Adipose tissue (tissue), 3 donors: ENCODE measurements around the gene JAKMIP1. TPM values are rescaled to one million over a fixed set of nuclear protein-coding genes. Genes with fewer than 3 reads are reported as not detected.

Source experiments
- H3K27ac ChIP-seq: one replicate; pipeline ENCODE4 v1.5.1; 2013; ENCODE audit warnings: low read depth, low read length
- WGBS, 3 donors: extraction: QIAGEN DNeasy Blood & Tissue Kit; methylation state at CpG; one replicate each; pipeline ENCODE4 v1.1.7; 2013; 5-methylcytosine and 5-hydroxymethylcytosine counted together
- polyA plus RNA-seq, 3 donors: library from polyadenylated mRNA; stranded (reverse); fragments of 200-250 nt; gene quantifications; one replicate each; pipeline ENCODE4 v1.2.3, GENCODE V29; 2013
- donor health status: healthy with polysubstance abuse.
- donor health status: Bipolar disorder and iron deficiency.
- donor health status: healthy.

JAKMIP1 gene
- polyA plus RNA-seq, 3 donors, result 0.18 to 0.53 (median 0.22) TPM

GRCh38 chr4:6065934-6066590, 134.3 kb downstream of the JAKMIP1 start:
- H3K27ac ChIP-seq, result no peak overlapping the region
- WGBS, 3 donors, result 62 to 72% (median 68%) methylated on average over 10 of the region's 10 CpGs

- 88 to 92% (median 89%) methylated on average over 5 of the region's 5 CpGs for WGBS, 3 donors
- H3K27ac ChIP-seq, result no peak overlapping the region
These were observed 135.2 kb downstream of the JAKMIP1 start for GRCh38 chr4:6065166-6065565.

GRCh38 chr4:6064383-6064782, 136.0 kb downstream of the JAKMIP1 start:
- 64 to 77% (median 73%) methylated on average over 7 of the region's 7 CpGs for WGBS, 3 donors
- H3K27ac ChIP-seq, result no peak overlapping the region

GRCh38 chr4:6063684-6064083, 136.7 kb downstream of the JAKMIP1 start:
- 85 to 93% (median 91%) methylated on average over 10 of the region's 10 CpGs for WGBS, 3 donors
- H3K27ac ChIP-seq, result no peak overlapping the region

- 84 to 94% (median 89%) methylated on average over 12 of the region's 12 CpGs for WGBS, 3 donors
- no peak overlapping the region for H3K27ac ChIP-seq
These were observed 138.2 kb downstream of the JAKMIP1 start for GRCh38 chr4:6062133-6062532.

- WGBS, 3 donors, result 83 to 94% (median 91%) methylated on average over 7 of the region's 7 CpGs
- H3K27ac ChIP-seq, result no peak overlapping the region
These were observed 141.0 kb downstream of the JAKMIP1 start for GRCh38 chr4:6059375-6059805.

GRCh38 chr4:6058531-6059374, 141.6 kb downstream of the JAKMIP1 start:
- no peak overlapping the region for H3K27ac ChIP-seq
- 86 to 95% (median 93%) methylated on average over 12 of the region's 12 CpGs for WGBS, 3 donors

- whole genome bisulfite sequencing, 3 donors, result 82 to 89% (median 83%) methylated on average over 15 of the region's 15 CpGs
- H3K27ac ChIP-seq, result no peak overlapping the region
These were observed 143.2 kb downstream of the JAKMIP1 start for GRCh38 chr4:6056976-6057766.

GRCh38 chr4:6055436-6055835, 144.9 kb downstream of the JAKMIP1 start:
- H3K27ac ChIP-seq, result no peak overlapping the region
- 72 to 80% (median 79%) methylated on average over 4 of the region's 4 CpGs for WGBS, 3 donors

GRCh38 chr4:6055030-6055429, 145.3 kb downstream of the JAKMIP1 start:
- WGBS, 3 donors, result 85 to 93% (median 90%) methylated on average over 4 of the region's 4 CpGs
- no peak overlapping the region for H3K27ac ChIP-seq

- H3K27ac ChIP-seq, result no peak overlapping the region
- 61 to 74% (median 64%) methylated on average over 16 of the region's 16 CpGs for WGBS, 3 donors
These were observed 146.0 kb downstream of the JAKMIP1 start for GRCh38 chr4:6054162-6054922.

GRCh38 chr4:6052679-6053078, 147.7 kb downstream of the JAKMIP1 start:
- no peak overlapping the region for H3K27ac ChIP-seq
- 60 to 78% (median 71%) methylated on average over 6 of the region's 6 CpGs for WGBS, 3 donors

- 37 to 66% (median 58%) methylated on average over 17 of the region's 17 CpGs for WGBS, 3 donors
- H3K27ac ChIP-seq, result no peak overlapping the region
These were observed 149.8 kb downstream of the JAKMIP1 start for GRCh38 chr4:6050551-6050950.

GRCh38 chr4:6049985-6050384, 150.4 kb downstream of the JAKMIP1 start:
- WGBS, 3 donors, result 77 to 87% (median 79%) methylated on average over 8 of the region's 8 CpGs
- H3K27ac ChIP-seq, result no peak overlapping the region

- WGBS, 3 donors, result 81 to 91% (median 91%) methylated on average over 12 of the region's 12 CpGs
- H3K27ac ChIP-seq, result no peak overlapping the region
These were observed 151.1 kb downstream of the JAKMIP1 start for GRCh38 chr4:6049278-6049677.

GRCh38 chr4:6048537-6048936, 151.8 kb downstream of the JAKMIP1 start:
- 35 to 70% (median 59%) methylated on average over 12 of the region's 12 CpGs for WGBS, 3 donors
- H3K27ac ChIP-seq, result no peak overlapping the region

GRCh38 chr4:6047130-6047673, 153.1 kb downstream of the JAKMIP1 start:
- H3K27ac ChIP-seq, result no peak overlapping the region
- WGBS, 3 donors, result 72 to 83% (median 75%) methylated on average over 15 of the region's 15 CpGs

- no peak overlapping the region for H3K27ac ChIP-seq
- WGBS, 3 donors, result 76 to 93% (median 85%) methylated on average over 14 of the region's 14 CpGs
These were observed 153.7 kb downstream of the JAKMIP1 start for GRCh38 chr4:6046526-6047129.
